ENCODE data around the gene CAB39. TPM values are rescaled to one million over a fixed set of nuclear protein-coding genes. Genes with fewer than 3 reads are reported as not detected.

The CAB39 gene
- total and polyA plus RNA-seq, 2 of the 8 experiments (the other 6 are each of a cell fraction or from before 2014, with no cell fraction given): 16.4 to 50.5 TPM

- TF ChIP-seq SP2 (IDR thresholded peaks at IDR 0.05; ENCODE audit: low read length) (no peak), JUND (IDR thresholded peaks at IDR 0.05; ENCODE audit: low read length) (no peak), CEBPB (IDR thresholded peaks at IDR 0.05; ENCODE audit: low read depth, low read length) (no peak), NRF1 (IDR thresholded peaks at IDR 0.05; ENCODE audit: low read depth, low read length) (no peak), MAFK (IDR thresholded peaks at IDR 0.05; ENCODE audit: low read depth, low read length) (no peak)
These were observed 24.7 kb downstream of the CAB39 start (continued) for GRCh38 chr2:230737300-230737699.

All from H1 (cell line).